HL-60 (cell line): ENCODE measurements around the gene SREBF1.

Experiments
- DNase-seq, 2 experiments: peaks; one replicate each; pipeline ENCODE4 v3.0.0-alpha.2; 2010 to 2020; ENCODE audit warnings: low read depth in 1 of 2, low spot score in 1 of 2
- H3K27ac ChIP-seq: fragments of 250-450 bp; sonication (Bioruptor Pico); replicated peaks from 2 replicates; pipeline ENCODE4 v1.5.1; 2020; ENCODE audit warnings: mild to moderate bottlenecking, moderate library complexity
- H3K27me3 ChIP-seq: fragments of 250-450 bp; sonication (Bioruptor Pico); 2 replicates; pipeline ENCODE4 v1.5.1; 2021; ENCODE audit warnings: mild to moderate bottlenecking, moderate library complexity; ENCODE audit not compliant: insufficient read depth, poor library complexity, severe bottlenecking
- H3K4me3 ChIP-seq: replicated peaks from 2 replicates; pipeline ENCODE4 v1.5.1; 2011; ENCODE audit warnings: mild to moderate bottlenecking, control low read depth, low read length; ENCODE audit not compliant: insufficient read depth
- CTCF ChIP-seq: IDR thresholded peaks from one replicate; pipeline ENCODE4 v1.5.1; 2011; ENCODE audit warnings: low read length, control low read depth, inconsistent platforms; ENCODE audit not compliant: insufficient read depth
- GABPA ChIP-seq: IDR thresholded peaks from 2 replicates; pipeline ENCODE4 v1.6.1; 2012; ENCODE audit warnings: low read depth
- POLR2AphosphoS5 ChIP-seq: IDR thresholded peaks from 2 replicates; pipeline ENCODE4 v1.6.1; 2012; ENCODE audit warnings: low read depth
- REST ChIP-seq: IDR thresholded peaks from 2 replicates; pipeline ENCODE4 v1.6.1; 2012; ENCODE audit warnings: low read depth; ENCODE audit not compliant: insufficient replicate concordance
- SPI1 ChIP-seq: IDR thresholded peaks from 2 replicates; pipeline ENCODE4 v1.6.1; 2012; ENCODE audit warnings: low read depth, mild to moderate bottlenecking, borderline replicate concordance

SREBF1 gene

GRCh38 chr17:17804007-17804406 is 32.8 kb downstream of the SREBF1 start:
- Histone ChIP-seq H3K27me3 (no peaks in the 10 kb centered on the region), H3K27ac (no peak overlapping the region), H3K4me3 (no peak overlapping the region)
- no peak for DNase-seq
- no peak for TF ChIP-seq POLR2AphosphoS5
- no peak for TF ChIP-seq REST

GRCh38 chr17:17801800-17802481 is 34.8 kb downstream of the SREBF1 start:
- Histone ChIP-seq H3K4me3 (no peak overlapping the region), H3K27me3 (no peaks in the 10 kb centered on the region)
- DNase-seq = no peak

GRCh38 chr17:17800504-17801021 is 36.2 kb downstream of the SREBF1 start:
- Histone ChIP-seq H3K27ac (no peak overlapping the region), H3K4me3 (no peak overlapping the region), H3K27me3 (no peaks in the 10 kb centered on the region)
- TF ChIP-seq GABPA (no peak), REST (no peak), POLR2AphosphoS5 (no peak), SPI1 (no peak), CTCF (no peak)
- DNase-seq = no peak

More at GRCh38 chr17:17801800-17802481, 34.8 kb downstream of the SREBF1 start:
- H3K27ac ChIP-seq = no peak overlapping the region
- TF ChIP-seq REST = no peak
- TF ChIP-seq SPI1 = no peak
- no peak for TF ChIP-seq CTCF
- TF ChIP-seq GABPA = no peak
- no peak for TF ChIP-seq POLR2AphosphoS5
